Thyroid gland (tissue), 4 donors: ENCODE results near the gene CRYL1. TPM values are rescaled to one million over a fixed set of nuclear protein-coding genes. Genes with fewer than 3 reads are reported as not detected.

Experiments used
- DNase-seq, 2 donors: peaks; one replicate each; pipeline ENCODE4 v3.0.0-alpha.2; 2019
- H3K27ac ChIP-seq, 3 donors: fragments of 200-600 bp; sonication (generic); 1 replicate in 2 of 3; 2 replicates in 1 of 3; pipeline ENCODE4 v1.5.1; 2016 to 2019; ENCODE audit warnings: mild to moderate bottlenecking in 1 of 3, moderate library complexity in 1 of 3
- H3K27me3 ChIP-seq: fragments of 200-600 bp; sonication (generic); one replicate; pipeline ENCODE4 v1.5.1; 2019
- H3K36me3 ChIP-seq, 2 donors: fragments of 200-600 bp; sonication (generic); one replicate each; pipeline ENCODE4 v1.5.1; 2016 to 2019
- H3K4me1 ChIP-seq, 2 donors: fragments of 200-600 bp; sonication (generic); one replicate each; pipeline ENCODE4 v1.5.1; 2017 to 2019
- H3K4me3 ChIP-seq, 3 donors: fragments of 200-600 bp; sonication (generic); replicated peaks in 1 of 3; 1 replicate in 2 of 3; 2 replicates in 1 of 3; pipeline ENCODE4 v1.5.1; 2016; ENCODE audit warnings: mild to moderate bottlenecking in 1 of 3
- H3K9me3 ChIP-seq: fragments of 200-600 bp; sonication (generic); one replicate; pipeline ENCODE4 v1.5.1; 2017
- CTCF ChIP-seq, 6 experiments: fragments of 200-600 bp in 3 of 6; fragments of 450-650 bp in 3 of 6; sonication (generic) in 3 of 6; IDR thresholded peaks; one replicate each; pipeline ENCODE4 v1.5.1; 2016 to 2019; ENCODE audit warnings: antibody characterized with exemption in 6 of 6, mild to moderate bottlenecking in 2 of 6, inconsistent platforms in 1 of 6, moderate library complexity in 1 of 6
- POLR2A ChIP-seq, 2 donors: fragments of 450-650 bp; IDR thresholded peaks; one replicate each; pipeline ENCODE4 v1.6.1; 2017; ENCODE audit warnings: antibody characterized with exemption in 2 of 2, mild to moderate bottlenecking in 2 of 2, moderate library complexity in 1 of 2
- WGBS, 2 donors: methylation state at CpG; one replicate each; pipeline ENCODE4 v1.1.5; 2017; 5-methylcytosine and 5-hydroxymethylcytosine counted together
- intact Hi-C: fragments of 100-400 bp; cut with DNase I; formaldehyde crosslinking; loops from one replicate; pipeline ENCODE4 v1.15.1; 2023
- total RNA-seq, 4 donors: library from RNA; depleted of rRNA; stranded (reverse); fragments of >200 nt; gene quantifications; one replicate each; pipeline ENCODE4 v1.2.3, GENCODE V29; 2016

The CRYL1 gene
- total RNA-seq, 4 donors from 2014 or later, result 33.1 to 53.8 (median 46.7) TPM

- Histone ChIP-seq H3K4me1 (no peaks in the 10 kb centered on the region), H3K27ac (no peak overlapping the region), H3K27me3 (no peaks in the 10 kb centered on the region), H3K9me3 (no peaks in the 10 kb centered on the region), H3K4me3 (no peak overlapping the region), H3K36me3 (no peaks in the 10 kb centered on the region)
- intact Hi-C loops, result no loop called here
- TF ChIP-seq POLR2A (IDR thresholded peaks at IDR 0.05), result no peak
- no peak for TF ChIP-seq CTCF (IDR thresholded peaks at IDR 0.05)
- 27 to 42% methylated on average over 5 of the region's 5 CpGs for WGBS, 2 donors
- DNase-seq, result no peak
These were observed 36.1 kb upstream of the CRYL1 start for GRCh38 chr13:20561741-20562140.

- intact Hi-C loops, result no loop called here
- H3K36me3 ChIP-seq, result no peaks in the 10 kb centered on the region
- no peaks in the 10 kb centered on the region for H3K27me3 ChIP-seq
- no peak for DNase-seq
- H3K4me3 ChIP-seq, result no peak overlapping the region
- 61 to 78% methylated on average over 6 of the region's 6 CpGs for WGBS, 2 donors
- H3K27ac ChIP-seq, result no peak overlapping the region
- TF ChIP-seq POLR2A (IDR thresholded peaks at IDR 0.05), result no peak
- TF ChIP-seq CTCF (IDR thresholded peaks at IDR 0.05), result no peak
- no peaks in the 10 kb centered on the region for H3K4me1 ChIP-seq
- no peaks in the 10 kb centered on the region for H3K9me3 ChIP-seq
These were observed 34.2 kb upstream of the CRYL1 start for GRCh38 chr13:20559659-20560356.

- TF ChIP-seq CTCF (IDR thresholded peaks at IDR 0.05) (no peak), POLR2A (IDR thresholded peaks at IDR 0.05) (no peak)
- intact Hi-C loops, result no loop called here
- no peaks in the 10 kb centered on the region for H3K9me3 ChIP-seq
- DNase-seq, result no peak
- H3K27me3 ChIP-seq, result no peaks in the 10 kb centered on the region
- no peaks in the 10 kb centered on the region for H3K36me3 ChIP-seq
- no peak overlapping the region for H3K4me3 ChIP-seq
- WGBS, 2 donors, result 93 to 94% methylated on average over 3 of the region's 3 CpGs
- no peak overlapping the region for H3K27ac ChIP-seq
- no peaks in the 10 kb centered on the region for H3K4me1 ChIP-seq
These were observed 33.3 kb upstream of the CRYL1 start for GRCh38 chr13:20558982-20559381.

GRCh38 chr13:20553311-20553710 is 27.7 kb upstream of the CRYL1 start:
- Histone ChIP-seq H3K9me3 (no peaks in the 10 kb centered on the region), H3K27ac (no peak overlapping the region), H3K36me3 (no peaks in the 10 kb centered on the region), H3K4me3 (no peak overlapping the region), H3K4me1 (no peaks in the 10 kb centered on the region), H3K27me3 (no peaks in the 10 kb centered on the region)
- TF ChIP-seq POLR2A (IDR thresholded peaks at IDR 0.05) (no peak), CTCF (IDR thresholded peaks at IDR 0.05) (no peak)
- 63 to 67% methylated on average over 3 of the region's 3 CpGs for WGBS, 2 donors
- intact Hi-C loops, result no loop called here
- DNase-seq, result no peak

- 71 to 74% methylated on average over 5 of the region's 5 CpGs for WGBS, 2 donors
- H3K36me3 ChIP-seq, result no peaks in the 10 kb centered on the region
- no peak for DNase-seq
- no peaks in the 10 kb centered on the region for H3K4me1 ChIP-seq
- H3K27ac ChIP-seq, result no peak overlapping the region
- no peak overlapping the region for H3K4me3 ChIP-seq
- intact Hi-C loops, result no loop called here
- TF ChIP-seq CTCF (IDR thresholded peaks at IDR 0.05) (no peak), POLR2A (IDR thresholded peaks at IDR 0.05) (no peak)
- H3K9me3 ChIP-seq, result no peaks in the 10 kb centered on the region
- no peaks in the 10 kb centered on the region for H3K27me3 ChIP-seq
These were observed 25.1 kb upstream of the CRYL1 start for GRCh38 chr13:20550799-20551198.
